SK-N-SH (cell line): Measurements from ENCODE around the gene C10orf120. TPM values are rescaled to one million over a fixed set of nuclear protein-coding genes. Genes with fewer than 3 reads are reported as not detected.

ENCODE experiments used
- CTCF ChIA-PET: fragments of 300-600, 350-600 bp; formaldehyde crosslinking; extraction: SDS; loops from one replicate; lab custom pipeline; 2021; lab: Yijun Ruan, JAX
- POLR2A ChIA-PET: fragments of 350-600 bp; sonication (Branson Sonifier 250); formaldehyde crosslinking; extraction: SDS; loops from one replicate; lab custom pipeline; 2020; ENCODE audit warnings: antibody characterized with exemption, inconsistent platforms; lab: Yijun Ruan, JAX
- DNase-seq: peaks from one replicate; pipeline ENCODE4 v3.0.0; 2012
- H2AFZ ChIP-seq: fragments of 200-600 bp; sonication (generic); 2 replicates; pipeline ENCODE4 v1.8.1; 2016; ENCODE audit warnings: antibody characterized with exemption, mild to moderate bottlenecking, low read depth
- H3F3A ChIP-seq: fragments of 200-600 bp; sonication (generic); replicated peaks from 2 replicates; pipeline ENCODE3; 2016; ENCODE audit warnings: antibody characterized with exemption, mild to moderate bottlenecking; ENCODE audit not compliant: insufficient read depth
- H3K27ac ChIP-seq, 2 experiments: fragments of 200-500 bp in 1 of 2; fragments of 200-600 bp in 1 of 2; sonication (Bioruptor generic) in 1 of 2; sonication (generic), shearing (Covaris generic) in 1 of 2; 2 replicates each; pipeline versions ENCODE4 v1.5.1 to v1.6.1; 2014 to 2016; ENCODE audit warnings: low read depth in 2 of 2, inconsistent platforms in 1 of 2, low read length in 1 of 2, mild to moderate bottlenecking in 1 of 2, mixed read lengths in 1 of 2
- H3K27me3 ChIP-seq: fragments of 200-600 bp; sonication (generic), shearing (Covaris generic); 2 replicates; pipeline ENCODE4 v1.6.1; 2016; ENCODE audit warnings: mixed run types; ENCODE audit not compliant: insufficient read depth
- H3K36me3 ChIP-seq, 2 experiments: fragments of 200-500 bp in 1 of 2; fragments of 200-600 bp in 1 of 2; sonication (Bioruptor generic) in 1 of 2; sonication (generic) in 1 of 2; replicated peaks in 1 of 2; 2 replicates each; pipeline versions ENCODE3 to v1.5.1; 2014 to 2016; ENCODE audit warnings: low read length in 1 of 2, mild to moderate bottlenecking in 1 of 2; ENCODE audit not compliant: insufficient read depth in 2 of 2, control insufficient read depth in 1 of 2
- H3K4me1 ChIP-seq, 2 experiments: fragments of 200-500 bp in 1 of 2; fragments of 200-600 bp in 1 of 2; sonication (Bioruptor generic) in 1 of 2; sonication (generic), shearing (Covaris generic) in 1 of 2; 2 replicates each; pipeline versions ENCODE4 v1.5.1 to v1.6.1; 2014 to 2016; ENCODE audit warnings: low read depth in 1 of 2, low read length in 1 of 2, mixed run types in 1 of 2; ENCODE audit not compliant: insufficient read depth in 2 of 2, control insufficient read depth in 1 of 2
- H3K4me2 ChIP-seq: fragments of 200-600 bp; sonication (generic), shearing (Covaris generic); 2 replicates; pipeline ENCODE4 v1.6.1; 2017; ENCODE audit warnings: mixed run types
- H3K4me3 ChIP-seq, 2 experiments: fragments of 200-500 bp in 1 of 2; fragments of 200-600 bp in 1 of 2; sonication (Bioruptor generic) in 1 of 2; sonication (generic), shearing (Covaris generic) in 1 of 2; 2 replicates each; pipeline versions ENCODE4 v1.5.1 to v1.8.1; 2014 to 2016; ENCODE audit warnings: low read depth in 2 of 2, inconsistent platforms in 1 of 2, low read length in 1 of 2, mild to moderate bottlenecking in 1 of 2, mixed read lengths in 1 of 2, moderate library complexity in 1 of 2
- H3K79me2 ChIP-seq: fragments of 200-600 bp; sonication (generic); 2 replicates; pipeline ENCODE4 v1.8.1; 2017; ENCODE audit warnings: mild to moderate bottlenecking; ENCODE audit not compliant: insufficient read depth
- H3K9ac ChIP-seq: fragments of 200-600 bp; sonication (generic); 2 replicates; pipeline ENCODE4 v1.6.1; 2017; ENCODE audit warnings: mixed run types
- H3K9me2 ChIP-seq: fragments of 200-600 bp; sonication (generic); 2 replicates; pipeline ENCODE4 v1.6.1; 2017; ENCODE audit warnings: mixed run types
- H3K9me3 ChIP-seq: fragments of 200-600 bp; sonication (generic); 2 replicates; pipeline ENCODE4 v1.6.1; 2017; ENCODE audit warnings: mixed run types, mild to moderate bottlenecking, moderate library complexity
- H4K20me1 ChIP-seq: fragments of 200-600 bp; sonication (generic); 2 replicates; pipeline ENCODE4 v1.6.1; 2017; ENCODE audit warnings: mild to moderate bottlenecking, mixed run types; ENCODE audit not compliant: insufficient read depth
- CHD2 ChIP-seq: fragments of 150-350 bp; IDR thresholded peaks from 2 replicates; pipeline ENCODE4 v1.6.1; 2018; ENCODE audit warnings: low read length; ENCODE audit not compliant: partially characterized antibody
- EP300 ChIP-seq, 2 experiments: IDR thresholded peaks; 2 replicates each; pipeline versions ENCODE4 v1.4.0 to v1.6.1; 2012; ENCODE audit warnings: borderline replicate concordance in 1 of 2, low read depth in 1 of 2, low read length in 1 of 2
- EZH2phosphoT487 ChIP-seq: fragments of 200-600 bp; sonication (generic); IDR thresholded peaks from 2 replicates; pipeline ENCODE4 v1.6.1; 2017; ENCODE audit warnings: low read depth, mixed run types, mild to moderate bottlenecking, antibody characterized with exemption, moderate library complexity, borderline replicate concordance
- FOSL2 ChIP-seq: IDR thresholded peaks from 2 replicates; pipeline ENCODE4 v1.4.0; 2012; ENCODE audit warnings: low read depth, mild to moderate bottlenecking, moderate library complexity, borderline replicate concordance
- FOXJ3 ChIP-seq: sonication (generic); formaldehyde crosslinking; IDR thresholded peaks from 2 replicates; pipeline ENCODE4 v1.5.1; 2020; ENCODE audit warnings: mild to moderate bottlenecking, missing genetic modification reagents
- GABPA ChIP-seq: IDR thresholded peaks from 2 replicates; pipeline ENCODE4 v1.4.0; 2012; ENCODE audit warnings: low read depth, mild to moderate bottlenecking
- IRF3 ChIP-seq: fragments of 150-350 bp; IDR thresholded peaks from 2 replicates; pipeline ENCODE4 v1.6.1; 2016; ENCODE audit warnings: mild to moderate bottlenecking, low read depth, low read length
- JUND ChIP-seq: IDR thresholded peaks from 2 replicates; pipeline ENCODE4 v1.4.0; 2012
- MEF2A ChIP-seq: IDR thresholded peaks from 2 replicates; pipeline ENCODE4 v1.4.0; 2012; ENCODE audit warnings: low read depth, borderline replicate concordance
- PBX3 ChIP-seq: IDR thresholded peaks from 2 replicates; pipeline ENCODE4; 2012
- RCOR1 ChIP-seq: fragments of 150-350 bp; IDR thresholded peaks from 2 replicates; pipeline ENCODE4 v1.6.1; 2017; ENCODE audit warnings: antibody characterized with exemption, low read length
- RXRA ChIP-seq: IDR thresholded peaks from 2 replicates; pipeline ENCODE4 v1.4.0; 2012; ENCODE audit warnings: low read depth, mild to moderate bottlenecking, borderline replicate concordance
- SIN3A ChIP-seq: IDR thresholded peaks from 2 replicates; pipeline ENCODE4 v1.6.1; 2012; ENCODE audit warnings: low read depth, mild to moderate bottlenecking, low read length, moderate library complexity, borderline replicate concordance
- USF1 ChIP-seq: IDR thresholded peaks from 2 replicates; pipeline ENCODE4 v1.4.0; 2012; ENCODE audit warnings: low read depth, borderline replicate concordance
- USF2 ChIP-seq: fragments of 150-350 bp; IDR thresholded peaks from 2 replicates; pipeline ENCODE4 v1.6.1; 2017; ENCODE audit warnings: antibody characterized with exemption, low read length, low read depth, borderline replicate concordance
- YY1 ChIP-seq: IDR thresholded peaks from 2 replicates; pipeline ENCODE4 v1.4.0; 2012; ENCODE audit warnings: low read depth, mild to moderate bottlenecking
- ZBTB33 ChIP-seq: IDR thresholded peaks from 2 replicates; pipeline ENCODE4 v1.4.0; 2012; ENCODE audit warnings: low read depth, borderline replicate concordance
- WGBS: methylation state at CpG from one replicate; pipeline ENCODE4 v1.1.6; 2017; ENCODE audit warnings: low lambda C conversion rate; 5-methylcytosine and 5-hydroxymethylcytosine counted together
- polyA plus RNA-seq, 3 experiments: library from polyadenylated mRNA; depleted of rRNA; stranded (reverse); fragments of >200 nt; gene quantifications; 2 replicates each; pipeline ENCODE4 v1.2.3, GENCODE V29; 2012

Gene C10orf120
- polyA plus RNA-seq, 1 of the 3 experiments (the other 2 are of a cell fraction): not detected

GRCh38 chr10:122665946-122666345 is 33.7 kb downstream of the C10orf120 start (continued):
- no peak for TF ChIP-seq IRF3

- no peaks in the 10 kb centered on the region; the same call in 1 of the 2 replicates for H3K27me3 ChIP-seq
- no peaks in the 10 kb centered on the region for H3K9me2 ChIP-seq
- H3K4me3 ChIP-seq: no peak overlapping the region
- H4K20me1 ChIP-seq: no peaks in the 10 kb centered on the region
- CTCF ChIA-PET: interaction anchor here (4.5 kb wide), 1 partner anchor 16 kb away, joined by 19 read pairs; no protein-coding TSS in a partner anchor
- no peaks in the 10 kb centered on the region for H3F3A ChIP-seq
- TF ChIP-seq GABPA (no peak), RCOR1 (no peak), EP300 (IDR thresholded peaks at IDR 0.05; ENCODE audit: borderline replicate concordance in 1 of 2, low read depth in 1 of 2, low read length in 1 of 2) (no peak), SIN3A (no peak), ZBTB33 (no peak), CHD2 (no peak), FOXJ3 (CRISPR knock-in tag) (no peak), FOSL2 (no peak), IRF3 (no peak), EZH2phosphoT487 (no peak), YY1 (no peak), JUND (no peak), PBX3 (no peak), RXRA (no peak), MEF2A (no peak), USF2 (no peak), USF1 (no peak)
- DNase-seq: no peak
- H3K9ac ChIP-seq: no peak overlapping the region
- H3K27ac ChIP-seq: no peak overlapping the region
- no peak overlapping the region for H2AFZ ChIP-seq
- no peaks in the 10 kb centered on the region for H3K9me3 ChIP-seq
- H3K36me3 ChIP-seq: no peaks in the 10 kb centered on the region
- 26% methylated on average over 7 of the region's 7 CpGs for WGBS
- H3K79me2 ChIP-seq: no peaks in the 10 kb centered on the region
- H3K4me1 ChIP-seq: no peaks in the 10 kb centered on the region
- no peak overlapping the region for H3K4me2 ChIP-seq
- POLR2A ChIA-PET: no interaction called here
Measured at GRCh38 chr10:122665329-122665860, 34.3 kb downstream of the C10orf120 start.
